ENCODE data around the gene RANBP10.

- no peak for TF ChIP-seq POLR2A (IDR thresholded peaks at IDR 0.05; ENCODE audit: low read length)
- TF ChIP-seq EP300 (IDR thresholded peaks at IDR 0.05) = no peak
- TF ChIP-seq CHD4 (IDR thresholded peaks at IDR 0.05; ENCODE audit: borderline replicate concordance) = no peak
- TF ChIP-seq RARB (CRISPR knock-in tag; IDR thresholded peaks at IDR 0.05) = no peak
- no peak for TF ChIP-seq JUN (IDR thresholded peaks at IDR 0.05)
- TF ChIP-seq GATA3 (IDR thresholded peaks at IDR 0.05; ENCODE audit: borderline replicate concordance) = no peak
- no peak for TF ChIP-seq SMC3 (IDR thresholded peaks at IDR 0.05)
- TF ChIP-seq, protein P1, sequence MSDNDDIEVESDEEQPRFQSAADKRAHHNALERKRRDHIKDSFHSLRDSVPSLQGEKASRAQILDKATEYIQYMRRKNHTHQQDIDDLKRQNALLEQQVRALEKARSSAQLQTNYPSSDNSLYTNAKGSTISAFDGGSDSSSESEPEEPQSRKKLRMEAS (IDR thresholded peaks at IDR 0.05) = no peak
Measured at GRCh38 chr16:67673712-67674580, 132.4 kb downstream of the RANBP10 start.

Measured in A549 (cell line).